NCI-H1694 treated with DMSO at 0.1 percent for 48 hours (cell line): ENCODE results near the gene PAM16.

ENCODE experiments used
- DNase-seq: peaks from one replicate; lab custom pipeline; 2025; lab: John Stamatoyannopoulos, UW

Gene PAM16

DNA sequence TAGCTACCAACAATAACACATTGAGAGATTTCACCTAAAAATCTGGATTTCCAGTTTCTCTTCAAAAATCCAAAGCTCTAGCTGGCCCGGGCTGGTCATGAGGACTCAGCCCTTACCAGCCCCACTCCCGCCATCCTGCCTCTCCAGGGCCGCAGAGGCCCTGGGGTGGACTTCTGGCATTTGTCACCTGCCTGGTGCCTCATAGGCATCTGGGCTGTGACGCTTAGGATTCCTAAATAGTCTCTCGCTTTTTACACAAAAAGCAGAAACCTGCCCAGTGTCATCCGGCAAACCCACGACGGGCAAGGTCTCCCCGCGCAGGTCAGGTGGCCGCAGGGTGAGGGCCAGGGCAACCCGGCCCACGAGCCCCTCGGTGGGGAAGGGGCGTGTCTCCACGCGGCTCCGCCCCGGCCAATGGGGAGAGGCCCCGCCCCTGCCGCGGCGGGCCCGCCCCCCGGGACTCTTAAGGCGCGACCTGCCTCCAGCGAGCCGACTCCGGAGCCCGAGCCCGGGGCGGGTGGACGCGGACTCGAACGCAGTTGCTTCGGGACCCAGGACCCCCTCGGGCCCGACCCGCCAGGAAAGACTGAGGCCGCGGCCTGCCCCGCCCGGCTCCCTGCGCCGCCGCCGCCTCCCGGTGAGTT is 20.4 kb upstream of the PAM16 start, which contains the start of gene VASN:
Gene VASN, plus strand, starts transcription at position 492 of the 644 bp plus-strand sequence. CDS start 9,030 bp downstream, outside the sequence.
- no peak for DNase-seq

DNA sequence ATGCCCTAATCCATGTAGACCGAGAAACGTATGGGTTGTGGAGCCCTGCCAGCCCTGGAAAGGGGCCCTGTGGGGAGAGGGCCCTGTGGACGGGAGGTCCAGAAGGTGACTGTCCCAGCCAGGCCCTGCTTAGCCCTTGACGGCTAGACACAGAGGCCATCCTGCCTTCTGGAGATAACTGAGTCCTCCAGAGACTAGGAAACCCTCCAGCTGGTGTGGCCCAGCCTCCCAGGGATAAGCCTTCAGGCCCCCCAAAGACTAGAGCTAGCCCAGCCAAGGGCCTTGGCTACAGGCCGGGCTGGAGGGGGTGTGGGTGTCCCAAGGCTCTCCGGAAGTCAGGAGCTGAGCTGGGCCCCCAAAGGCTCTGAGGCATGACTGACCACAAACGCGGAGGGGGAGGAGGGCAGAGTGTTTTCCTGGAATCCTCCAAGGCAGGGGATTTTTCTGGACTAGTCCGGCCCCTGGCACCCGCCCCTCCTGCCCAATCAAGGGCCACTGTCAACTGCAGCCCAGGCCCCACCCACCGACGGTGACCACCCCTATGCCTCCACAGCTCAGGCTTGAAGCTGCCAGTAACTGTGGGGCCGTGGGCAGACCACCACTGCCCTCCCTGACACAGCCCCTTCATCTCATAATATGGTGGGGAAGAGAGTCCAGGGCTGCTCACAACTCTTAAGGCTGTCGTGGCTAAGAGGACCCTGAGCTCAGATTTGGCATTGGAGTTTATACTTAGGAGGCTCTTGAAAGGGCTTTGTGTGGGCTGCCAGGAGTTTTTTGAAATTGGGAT is 19.6 kb upstream of the PAM16 start:
- no peak for DNase-seq

DNA sequence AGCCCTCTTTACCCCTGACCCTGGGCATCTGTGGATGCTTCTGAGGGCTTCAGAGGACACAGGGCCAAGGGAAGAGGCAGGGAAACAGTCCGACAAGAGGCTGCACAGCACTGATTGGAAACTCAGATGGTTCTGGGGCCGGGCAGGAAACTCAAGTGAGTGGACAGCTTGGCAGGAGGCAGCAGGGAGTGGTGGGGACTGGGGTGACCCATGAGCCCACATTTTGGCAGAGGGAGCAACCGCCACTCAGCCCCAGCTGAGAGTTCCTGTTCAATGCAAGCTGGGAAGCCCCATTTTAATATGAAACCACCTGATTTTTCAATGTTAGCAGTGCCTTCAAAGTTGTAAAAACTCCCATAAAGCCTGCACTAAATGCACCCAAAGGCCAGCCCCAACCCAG is 19.0 kb upstream of the PAM16 start:
- no peak for DNase-seq

DNA sequence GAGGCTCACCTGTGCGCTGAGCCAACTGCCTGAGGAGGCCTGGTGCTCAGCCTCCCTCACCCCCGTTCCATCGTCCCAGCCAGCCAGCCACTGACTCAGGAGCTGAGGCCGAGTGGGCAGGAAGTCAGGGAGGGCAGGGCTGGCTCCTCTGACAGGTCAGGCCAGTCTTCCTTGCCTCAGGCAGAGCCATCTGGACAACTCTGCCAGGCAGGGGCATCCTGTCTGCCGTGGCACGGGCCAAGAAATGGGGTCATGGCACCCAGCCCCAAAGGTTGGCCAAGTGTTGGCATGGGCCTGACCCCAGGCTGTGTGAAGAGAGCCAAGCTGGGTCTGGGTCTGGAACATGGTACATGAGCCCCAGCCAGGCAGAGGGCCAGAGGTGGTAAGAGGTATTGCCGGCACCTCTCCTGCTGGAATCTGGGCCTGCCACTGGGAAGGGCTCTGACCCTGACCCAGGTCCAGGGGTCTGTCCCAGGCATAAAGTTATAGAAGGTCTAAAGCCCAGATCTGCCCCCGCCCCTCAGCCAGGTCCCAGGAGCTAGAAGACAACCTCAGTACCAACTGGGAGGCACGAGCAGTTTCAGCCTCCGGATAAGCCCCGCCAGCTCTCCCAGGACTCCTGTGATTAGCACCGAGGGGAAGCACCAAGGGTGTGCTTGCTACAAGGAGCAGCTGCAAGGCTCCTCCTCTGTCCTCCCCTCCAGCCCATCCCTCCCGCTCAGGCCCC is 18.0 kb upstream of the PAM16 start:
- DNase-seq, result no peak

DNA sequence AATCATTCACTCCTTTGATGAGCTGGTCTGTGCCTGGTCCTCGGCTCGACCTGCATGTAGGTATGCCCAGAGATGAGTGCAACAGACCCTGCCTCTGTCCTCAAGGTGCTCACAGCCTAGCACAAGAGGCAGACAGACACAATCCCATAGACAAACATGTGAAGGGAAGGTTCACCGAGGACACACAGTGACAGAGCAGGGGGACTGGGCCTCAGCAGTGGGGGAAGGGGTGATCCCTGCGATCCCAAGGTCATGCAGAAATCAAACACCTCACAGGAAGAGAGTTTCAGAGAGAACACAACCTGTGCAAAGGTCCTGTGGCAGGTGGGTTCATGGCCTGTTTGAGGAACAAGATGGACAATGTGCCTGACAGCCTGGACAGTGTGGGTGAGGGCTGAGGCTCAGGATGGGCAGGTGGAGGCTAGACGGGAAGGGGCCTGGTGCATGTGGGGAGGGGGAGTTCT is 16.3 kb upstream of the PAM16 start:
- DNase-seq, result no peak

DNA sequence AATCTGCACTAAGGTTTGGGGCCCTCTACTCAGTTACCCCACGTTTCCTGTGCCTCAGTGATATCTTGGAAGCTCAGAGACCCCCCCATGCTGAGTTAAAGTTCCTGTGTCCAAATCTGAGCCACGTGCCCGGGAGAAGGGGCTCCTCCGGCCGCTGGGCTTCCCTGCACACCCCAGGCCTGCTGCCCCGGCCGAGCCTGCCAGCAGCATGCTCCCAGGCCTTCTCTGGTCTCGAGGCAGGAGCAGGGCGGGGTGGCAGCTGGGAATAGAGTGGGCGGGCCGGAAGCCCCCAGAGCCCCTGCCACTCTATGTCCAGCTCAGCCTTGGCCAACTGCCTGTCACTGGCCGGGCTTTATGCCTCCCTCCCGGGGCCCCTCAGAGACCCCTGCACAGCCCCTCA is 14.9 kb upstream of the PAM16 start:
- DNase-seq, result no peak

DNA sequence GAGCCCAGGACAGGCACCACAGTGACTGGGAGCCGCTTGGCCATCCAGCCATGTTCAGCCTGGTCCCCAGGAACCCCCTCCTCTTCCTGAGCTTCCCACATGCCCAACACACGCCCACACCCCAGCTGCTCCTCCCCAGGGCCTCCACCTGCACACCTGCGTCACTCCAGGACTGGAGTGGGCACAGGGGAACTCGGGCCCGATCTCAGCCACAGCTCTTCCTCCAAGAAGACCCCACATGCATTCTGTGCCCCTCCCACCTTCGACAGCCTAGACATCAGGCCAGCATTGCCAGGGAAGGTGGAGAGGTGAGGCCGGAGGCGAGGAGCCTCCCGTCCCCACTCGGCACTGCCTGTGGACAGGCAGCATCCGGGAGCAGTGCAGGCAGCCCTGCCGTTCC is 14.5 kb upstream of the PAM16 start:
- no peak for DNase-seq

DNA sequence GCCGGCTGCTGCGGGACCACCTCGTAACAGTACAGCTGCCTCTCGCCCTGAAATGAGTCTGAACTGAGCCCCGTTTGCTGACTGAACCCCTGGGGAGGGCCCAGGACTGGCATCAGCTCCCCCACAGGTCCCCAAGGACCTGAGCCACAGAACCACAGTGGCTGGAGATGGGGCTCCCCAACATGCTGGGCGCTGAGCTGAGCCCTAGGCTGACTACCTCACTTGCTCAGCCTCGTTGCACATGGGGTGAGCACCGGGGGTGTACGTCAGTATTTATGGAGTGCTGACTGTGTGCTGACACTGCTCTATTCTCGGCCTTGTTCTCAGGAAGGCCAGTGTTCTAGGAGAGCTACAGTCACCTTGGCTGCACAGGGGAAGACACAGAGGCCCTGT is 13.9 kb upstream of the PAM16 start:
- no peak for DNase-seq

DNA sequence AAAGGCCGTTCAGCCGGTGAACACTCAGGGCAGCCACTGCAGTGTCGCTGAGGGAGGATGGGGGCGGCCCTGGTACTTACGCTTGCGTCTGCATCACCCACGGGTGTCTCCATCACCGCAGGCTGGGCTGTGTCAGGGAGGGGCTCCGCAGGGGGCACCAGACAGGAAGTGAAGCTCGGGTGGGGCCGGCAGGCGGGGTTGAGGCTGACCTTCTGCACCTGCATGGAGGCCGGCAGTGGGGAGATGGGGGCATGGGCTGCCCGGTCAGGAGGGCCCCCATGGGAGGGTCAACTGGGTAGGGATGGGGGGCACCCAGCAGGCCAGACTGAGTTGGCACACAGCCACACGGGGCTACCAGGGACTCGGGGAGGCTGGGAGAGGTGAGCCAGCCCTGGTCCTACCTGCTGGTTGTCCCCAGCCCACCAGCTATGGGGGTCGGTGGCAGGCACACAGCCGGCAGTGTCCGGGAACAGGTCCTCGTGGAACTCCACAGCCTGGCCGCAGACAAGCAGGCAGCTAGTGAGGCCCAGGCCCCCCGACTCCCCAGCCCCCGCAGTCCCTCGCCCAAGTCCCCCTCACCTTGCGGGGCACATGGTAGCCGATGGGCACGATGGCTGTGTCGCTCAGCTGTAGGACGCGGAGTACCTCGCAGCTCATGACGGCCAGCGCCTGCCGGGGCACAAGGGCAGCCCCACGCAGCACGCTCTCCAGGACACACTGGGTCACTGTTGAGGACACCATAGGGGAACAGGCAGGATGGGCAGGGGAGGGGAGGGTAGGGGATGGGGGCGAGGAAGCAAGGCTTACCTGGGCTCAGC is 13.3 kb upstream of the PAM16 start:
- DNase-seq, result no peak

DNA sequence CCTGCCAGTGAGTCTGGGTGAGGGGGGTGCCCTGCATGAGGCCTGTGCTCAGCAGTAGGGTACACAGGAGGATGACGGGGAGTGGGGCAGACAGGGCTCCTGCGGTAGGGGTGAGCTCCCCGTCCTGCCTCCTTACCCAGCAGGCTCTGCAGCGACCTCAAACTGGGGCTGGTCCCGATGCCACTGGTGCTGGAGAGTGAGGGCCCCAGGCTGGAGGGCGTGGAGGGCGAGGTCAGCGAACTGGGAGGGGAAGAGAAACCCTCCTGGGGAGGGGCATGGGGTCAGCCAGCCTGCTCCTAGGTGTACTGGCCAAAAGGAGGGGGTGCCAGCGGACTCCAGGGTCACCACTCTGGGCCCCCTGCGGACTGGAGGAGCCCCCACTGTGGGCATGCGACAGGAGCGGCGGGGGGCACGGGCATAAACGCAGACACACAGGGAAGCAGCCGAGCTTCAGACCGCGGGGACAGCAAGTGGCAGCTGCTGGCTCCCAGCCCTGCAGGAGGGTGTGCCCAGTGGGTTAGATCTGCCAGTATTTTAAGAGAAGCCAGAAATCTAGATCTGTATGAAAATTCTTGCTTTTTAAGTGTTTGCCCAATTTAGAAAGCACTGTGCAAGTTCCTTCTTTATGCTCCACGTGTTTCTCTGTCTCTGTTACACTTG is 11.5 kb upstream of the PAM16 start:
- no peak for DNase-seq

DNA sequence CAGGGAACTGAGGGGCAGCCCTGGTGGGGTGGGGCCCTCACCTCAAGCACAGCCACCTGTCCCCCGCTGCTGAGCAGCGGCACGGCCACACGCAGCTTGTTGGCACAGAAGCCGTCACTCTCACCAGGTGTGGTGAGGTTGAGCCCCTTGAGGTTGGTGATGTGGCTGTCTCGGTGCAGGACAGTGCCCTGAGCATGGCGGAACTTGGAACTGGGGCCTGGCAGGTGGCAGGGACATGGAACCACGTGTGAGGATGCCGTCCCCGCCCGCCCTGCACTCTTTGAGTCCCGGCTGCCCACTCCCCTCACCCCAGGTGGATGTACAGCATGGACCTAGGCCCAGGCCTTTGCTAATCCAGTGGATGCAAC is 10.8 kb upstream of the PAM16 start:
- DNase-seq, result no peak

DNA sequence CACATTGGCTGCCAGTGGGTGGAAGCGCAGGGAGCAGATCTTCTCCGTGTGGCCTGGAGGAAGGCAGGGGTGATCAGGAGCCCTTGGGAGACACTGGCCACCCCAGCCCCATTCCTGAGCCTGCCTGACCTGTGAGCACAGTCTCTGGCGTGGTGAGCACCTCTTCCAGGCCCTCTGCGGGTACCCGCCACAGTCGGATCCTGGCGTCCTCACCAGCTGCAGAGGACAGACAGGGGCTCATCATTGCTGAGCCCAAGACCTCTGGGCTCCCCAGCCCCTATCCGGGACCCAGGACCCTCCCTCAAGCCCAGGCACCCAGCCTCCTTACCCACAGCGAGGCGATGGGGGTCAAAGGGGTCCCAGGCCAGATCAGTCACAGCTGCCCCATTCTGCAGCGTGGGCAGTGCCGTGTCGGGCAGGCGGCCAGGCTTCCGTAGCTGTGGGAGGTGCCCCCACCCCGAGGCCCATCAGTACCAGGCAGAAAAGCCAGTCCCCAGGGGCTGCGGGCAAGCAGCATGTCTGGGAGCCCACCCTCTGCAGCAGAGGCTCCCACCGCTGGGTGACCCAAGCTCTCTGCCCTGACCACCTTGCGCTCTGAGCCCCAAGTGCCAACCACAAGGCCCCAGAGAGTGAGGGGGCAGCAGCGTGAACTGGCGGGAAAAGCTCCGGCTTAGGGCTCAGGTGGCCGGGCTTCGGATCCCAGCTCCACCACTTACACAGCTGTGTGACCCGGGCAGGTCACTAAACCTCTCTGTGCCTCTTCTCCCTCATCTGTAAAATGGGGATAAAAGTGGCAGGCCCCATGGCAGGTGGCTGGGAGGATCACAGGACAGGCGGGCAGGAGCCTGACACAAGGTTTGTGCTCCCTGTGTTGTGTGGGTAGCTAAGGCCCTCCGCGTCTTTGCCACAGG is 10.2 kb upstream of the PAM16 start:
- no peak for DNase-seq

DNA sequence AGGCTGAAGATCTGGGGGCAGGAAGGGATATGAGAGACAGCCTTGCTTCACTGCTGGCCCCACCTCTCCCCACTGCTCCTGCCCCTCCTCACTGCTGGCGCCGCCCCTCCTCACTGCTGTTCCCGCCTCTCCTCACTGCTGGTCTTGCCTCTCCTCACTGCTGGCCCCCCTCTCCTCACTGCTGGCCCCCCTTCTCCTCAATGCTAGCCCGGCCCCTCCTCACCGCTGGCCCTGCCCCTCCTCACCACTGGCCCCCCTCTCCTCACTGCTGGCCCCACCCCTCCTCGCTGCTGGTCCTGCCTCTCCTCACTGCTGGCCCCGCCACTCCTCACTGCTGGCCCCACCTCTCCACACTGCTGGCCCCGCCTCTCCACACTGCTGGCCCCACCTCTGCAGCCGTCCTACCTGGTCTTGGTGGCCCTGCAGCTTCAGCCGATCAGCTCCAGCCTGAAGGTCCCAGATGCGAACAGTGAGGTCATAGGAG is 9.5 kb upstream of the PAM16 start:
- DNase-seq, result no peak

DNA sequence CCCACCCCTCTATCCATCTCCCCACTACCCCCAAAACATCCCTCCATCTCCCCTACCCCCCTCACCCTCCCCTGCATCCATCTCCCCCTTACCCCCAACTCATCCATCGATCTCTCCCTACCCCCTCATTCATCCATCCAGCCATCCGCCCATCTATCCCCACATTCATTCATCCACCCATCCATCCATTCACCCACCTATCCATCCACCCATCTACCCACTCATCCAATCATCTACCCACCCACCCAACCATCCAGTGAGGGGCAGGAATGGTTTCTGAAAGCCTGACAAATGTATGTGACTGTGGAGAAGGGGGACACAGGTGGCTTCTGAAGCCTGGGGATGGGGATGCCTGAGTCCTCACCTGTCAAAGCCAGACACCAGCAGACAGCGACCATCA is 8.8 kb upstream of the PAM16 start:
- no peak for DNase-seq

DNA sequence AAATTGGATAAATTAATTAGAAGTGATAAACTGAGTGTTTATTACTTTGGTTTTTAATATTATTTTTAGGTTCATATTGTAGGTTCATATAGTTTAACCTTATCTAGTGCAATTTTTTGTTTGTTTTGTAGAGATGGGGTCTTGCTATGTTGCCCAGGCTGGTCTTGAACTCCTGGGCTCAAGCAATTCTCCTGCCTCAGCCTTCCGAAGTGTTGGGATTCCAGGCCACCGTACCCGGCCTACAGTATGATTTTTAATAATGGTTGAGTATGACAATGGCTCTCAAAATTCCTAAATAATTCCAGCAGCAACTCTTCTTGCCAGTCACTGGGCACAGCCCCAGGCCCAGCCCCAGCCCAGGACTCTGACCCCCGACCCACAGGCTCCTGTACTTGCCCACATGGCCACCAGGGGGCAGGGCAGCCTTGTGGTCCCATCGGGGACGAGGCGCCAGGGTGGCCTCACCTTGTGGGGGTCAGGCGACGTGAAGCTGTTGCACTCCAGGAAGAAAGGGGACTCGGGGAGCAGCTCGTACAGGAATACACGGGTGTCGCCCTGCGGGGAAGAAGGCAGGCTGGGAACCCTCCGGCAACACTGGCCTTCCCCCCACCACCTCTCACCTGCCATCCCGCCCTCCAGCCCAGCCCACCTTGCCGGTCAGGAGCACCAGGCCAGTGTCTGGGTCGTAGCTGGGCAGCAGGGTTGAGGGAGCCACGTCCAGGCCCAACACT is 7.9 kb upstream of the PAM16 start:
- DNase-seq, result no peak

DNA sequence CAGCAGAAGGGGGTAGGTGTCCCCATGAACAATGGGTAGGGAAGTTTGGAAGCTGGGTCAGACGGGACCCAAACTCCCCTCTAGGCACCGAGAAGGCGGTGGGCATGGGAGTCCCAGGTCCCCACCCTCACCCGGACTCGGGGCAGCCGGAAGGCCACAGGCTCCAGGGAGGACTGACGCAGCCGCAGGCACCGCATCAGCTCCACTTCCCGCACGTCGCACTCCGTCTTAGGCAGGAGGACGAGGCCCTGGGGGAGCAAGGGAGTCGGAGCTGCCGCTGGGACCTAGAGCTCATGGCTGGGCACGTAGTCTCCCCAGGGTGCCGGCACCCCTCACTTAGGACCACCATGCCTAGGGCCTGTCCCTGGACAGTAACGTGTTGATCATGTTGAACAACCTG is 7.1 kb upstream of the PAM16 start:
- DNase-seq, result no peak

DNA sequence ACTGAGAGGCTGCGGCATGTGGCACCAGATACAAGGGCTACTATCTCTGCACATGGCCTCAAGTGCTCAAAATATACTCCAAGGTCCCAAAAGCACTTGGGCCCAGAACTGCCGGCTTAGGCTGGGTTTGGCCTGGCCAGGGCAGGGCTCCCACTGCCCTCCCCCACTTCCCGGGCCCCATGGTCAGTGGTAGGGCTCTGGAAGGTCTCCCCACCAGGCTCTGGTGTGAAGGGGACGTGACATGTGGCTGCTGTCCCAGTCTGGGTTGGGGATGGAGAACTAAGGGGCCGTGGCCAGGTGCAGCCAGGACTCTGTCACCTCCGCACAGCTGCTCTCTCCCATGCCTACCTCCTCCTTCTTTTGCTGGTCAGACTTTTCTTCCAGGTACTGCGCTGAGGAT is 5.7 kb upstream of the PAM16 start:
- DNase-seq, result no peak

DNA sequence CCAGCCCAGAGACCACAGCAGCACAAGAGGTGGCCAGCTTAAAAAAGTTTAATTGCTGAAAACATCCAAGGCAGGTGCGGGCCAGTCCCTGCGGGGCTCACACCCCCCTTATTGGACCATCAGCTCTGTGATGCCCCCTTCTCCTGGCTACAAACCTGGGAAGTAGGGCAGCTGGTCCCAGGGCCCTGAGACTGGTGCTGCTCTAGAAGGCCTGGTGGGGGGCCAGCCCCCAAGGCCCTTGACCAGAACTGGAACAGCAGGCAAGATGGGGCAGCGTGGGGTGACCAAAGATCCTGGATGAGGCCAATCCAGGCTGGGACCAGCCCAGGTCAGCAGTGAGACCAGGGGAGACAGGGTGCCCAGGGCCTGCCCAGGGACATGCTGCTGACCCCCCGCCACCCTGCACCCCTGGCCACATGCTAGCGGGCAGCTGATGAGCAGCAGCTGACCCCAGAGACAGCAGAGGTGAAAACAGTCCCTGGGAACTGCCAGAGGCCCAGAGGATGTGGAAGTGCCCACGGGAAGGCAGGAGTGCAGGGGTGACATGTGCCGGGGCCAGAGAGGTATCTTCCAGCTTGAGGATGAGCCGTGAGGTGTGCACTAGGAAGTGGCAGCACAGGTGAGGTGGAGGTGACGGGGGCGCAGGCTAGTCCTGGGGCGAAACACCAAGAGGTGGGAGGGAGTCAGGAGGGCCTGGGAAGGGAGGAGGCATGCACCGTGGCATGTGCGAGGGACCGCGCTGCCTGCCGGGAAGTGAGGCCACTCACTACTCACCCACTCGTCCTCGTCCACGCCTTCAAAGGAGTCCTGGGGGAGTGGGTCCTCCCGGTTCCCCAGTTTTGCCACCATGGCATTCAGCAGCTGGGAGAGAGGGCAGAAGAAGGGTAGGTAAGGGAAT is 3.6 kb upstream of the PAM16 start:
- no peak for DNase-seq

DNA sequence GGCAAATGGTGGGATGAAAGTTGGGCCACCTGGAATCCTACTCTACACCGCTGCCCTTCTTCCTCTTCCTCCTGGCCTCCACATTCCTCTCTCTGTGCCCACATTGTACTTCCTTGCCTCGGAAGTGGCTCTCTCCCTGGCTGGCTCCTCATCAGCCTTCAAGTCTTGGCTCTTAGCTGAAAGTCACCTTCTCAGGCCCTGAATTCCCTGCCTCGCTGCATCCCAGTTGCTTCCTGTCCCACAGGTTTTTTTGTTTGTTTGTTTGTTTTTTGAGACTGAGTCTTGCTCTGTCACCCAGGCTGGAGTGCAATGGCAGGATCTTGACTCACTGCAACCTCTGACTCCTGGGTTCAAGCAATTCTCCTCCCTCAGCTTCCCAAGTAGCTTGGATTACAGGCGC is 2.6 kb upstream of the PAM16 start:
- DNase-seq, result no peak
